Endothelial cell (in vitro differentiated cells): ENCODE results near the gene IFTAP. TPM values are rescaled to one million over a fixed set of nuclear protein-coding genes. Genes with fewer than 3 reads are reported as not detected.

ENCODE experiments used
- DNase-seq: peaks from one replicate; pipeline ENCODE4 v3.0.0; 2021; ENCODE audit warnings: low spot score
- H3K27ac Mint-ChIP-seq: one replicate; pipeline ENCODE4 v1.8.0; 2021; ENCODE audit warnings: mixed read lengths, inconsistent platforms; ENCODE audit not compliant: unreplicated experiment
- H3K27me3 Mint-ChIP-seq: one replicate; pipeline ENCODE4 v1.8.0; 2021; ENCODE audit warnings: mild to moderate bottlenecking, moderate library complexity, mixed read lengths, inconsistent platforms; ENCODE audit not compliant: unreplicated experiment
- H3K36me3 Mint-ChIP-seq: one replicate; pipeline ENCODE4 v1.8.0; 2021; ENCODE audit warnings: mild to moderate bottlenecking, low read depth, mixed read lengths, inconsistent platforms; ENCODE audit not compliant: unreplicated experiment
- H3K4me1 Mint-ChIP-seq: one replicate; pipeline ENCODE4 v1.8.0; 2021; ENCODE audit warnings: mild to moderate bottlenecking, mixed read lengths, inconsistent platforms; ENCODE audit not compliant: unreplicated experiment
- H3K4me3 Mint-ChIP-seq: one replicate; pipeline ENCODE4 v1.8.0; 2021; ENCODE audit warnings: mild to moderate bottlenecking, mixed read lengths, inconsistent platforms; ENCODE audit not compliant: unreplicated experiment
- H3K9me3 Mint-ChIP-seq: one replicate; pipeline ENCODE4 v1.8.0; 2021; ENCODE audit warnings: mixed read lengths, inconsistent platforms; ENCODE audit not compliant: unreplicated experiment
- CTCF ChIP-seq: fragments of 200-600 bp; sonication (generic); IDR thresholded peaks from one replicate; pipeline ENCODE4 v1.5.0; 2021; ENCODE audit warnings: antibody characterized with exemption; ENCODE audit not compliant: unreplicated experiment
- total RNA-seq: library from RNA; stranded (reverse); fragmentation: NEBNext Ultra II Directional; extraction: Animal tissue kit (Norgen Biotek cat#: 25700); gene quantifications from one replicate; pipeline ENCODE4 v1.2.1, GENCODE V29; 2021; ENCODE audit not compliant: unreplicated experiment

IFTAP gene
- total RNA-seq, 1 donor from 2014 or later: 21.0 TPM

- H3K36me3 Mint-ChIP-seq: no peaks in the 10 kb centered on the region
- H3K4me1 Mint-ChIP-seq: no peaks in the 10 kb centered on the region
- TF ChIP-seq CTCF: no peak
- H3K4me3 Mint-ChIP-seq: no peak overlapping the region
- no peak overlapping the region for H3K27ac Mint-ChIP-seq
- H3K27me3 Mint-ChIP-seq: no peaks in the 10 kb centered on the region
- H3K9me3 Mint-ChIP-seq: no peaks in the 10 kb centered on the region
- DNase-seq: no peak
Measured at GRCh38 chr11:36692704-36693103, 98.4 kb downstream of the IFTAP start.

GRCh38 chr11:36693139-36693843 lies 99.0 kb downstream of the IFTAP start:
- Mint-ChIP-seq H3K4me1 (no peaks in the 10 kb centered on the region), H3K27me3 (no peaks in the 10 kb centered on the region)

GRCh38 chr11:36695111-36695510 lies 100.8 kb downstream of the IFTAP start:
- H3K4me1 Mint-ChIP-seq: no peaks in the 10 kb centered on the region
- H3K27me3 Mint-ChIP-seq: peaks cover 2% of the 10 kb centered on the region
- H3K9me3 Mint-ChIP-seq: no peaks in the 10 kb centered on the region
- no peaks in the 10 kb centered on the region for H3K36me3 Mint-ChIP-seq
- DNase-seq: no peak
- no peak overlapping the region for H3K4me3 Mint-ChIP-seq
- H3K27ac Mint-ChIP-seq: no peak overlapping the region
- TF ChIP-seq CTCF: no peak

More at GRCh38 chr11:36693139-36693843, 99.0 kb downstream of the IFTAP start:
- H3K9me3 Mint-ChIP-seq: no peaks in the 10 kb centered on the region
- H3K4me3 Mint-ChIP-seq: no peak overlapping the region
- no peak for DNase-seq
- no peak overlapping the region for H3K27ac Mint-ChIP-seq
- no peak for TF ChIP-seq CTCF
- H3K36me3 Mint-ChIP-seq: no peaks in the 10 kb centered on the region

- no peak overlapping the region for H3K27ac Mint-ChIP-seq
- H3K4me3 Mint-ChIP-seq: no peak overlapping the region
- no peaks in the 10 kb centered on the region for H3K9me3 Mint-ChIP-seq
- no peak for DNase-seq
- no peaks in the 10 kb centered on the region for H3K36me3 Mint-ChIP-seq
- no peak for TF ChIP-seq CTCF
- H3K27me3 Mint-ChIP-seq: peaks cover 3% of the 10 kb centered on the region
- H3K4me1 Mint-ChIP-seq: peaks cover 1% of the 10 kb centered on the region
Measured at GRCh38 chr11:36695571-36695970, 101.3 kb downstream of the IFTAP start.

- no peaks in the 10 kb centered on the region for H3K9me3 Mint-ChIP-seq
- H3K27me3 Mint-ChIP-seq: peaks cover 3% of the 10 kb centered on the region
- no peaks in the 10 kb centered on the region for H3K36me3 Mint-ChIP-seq
- no peak for DNase-seq
- no peak overlapping the region for H3K4me3 Mint-ChIP-seq
- H3K27ac Mint-ChIP-seq: no peak overlapping the region
- no peak for TF ChIP-seq CTCF
- H3K4me1 Mint-ChIP-seq: peaks cover 5% of the 10 kb centered on the region
Measured at GRCh38 chr11:36696550-36696949, 102.2 kb downstream of the IFTAP start.
